LNCaP clone FGC (cell line): Measurements from ENCODE around the gene PHF13.
A peak's percentile ranks its signal among the peaks of the same experiment; 100 is the strongest.

Experiments used
- DNase-seq: peaks from one replicate; pipeline ENCODE4 v3.0.0-alpha.2; 2011; ENCODE audit warnings: low read depth
- H3K4me3 ChIP-seq: 2 replicates; pipeline ENCODE4 v1.5.1; 2011; ENCODE audit warnings: mild to moderate bottlenecking, low read depth, low read length, control low read depth
- CTCF ChIP-seq: IDR thresholded peaks from 2 replicates; pipeline ENCODE4 v1.5.1; 2012; ENCODE audit warnings: mild to moderate bottlenecking; ENCODE audit not compliant: control insufficient read depth, insufficient read depth; ENCODE audit errors: extremely low read depth

Gene PHF13

GRCh38 chr1:6624710-6625583, 11.4 kb downstream of the PHF13 start, which contains the start of gene THAP3:
THAP3 (plus strand) TSS chr1:6624868; CDS start chr1:6625219, 351 bp downstream.
- no peak for DNase-seq
- no peak for TF ChIP-seq CTCF

DNA sequence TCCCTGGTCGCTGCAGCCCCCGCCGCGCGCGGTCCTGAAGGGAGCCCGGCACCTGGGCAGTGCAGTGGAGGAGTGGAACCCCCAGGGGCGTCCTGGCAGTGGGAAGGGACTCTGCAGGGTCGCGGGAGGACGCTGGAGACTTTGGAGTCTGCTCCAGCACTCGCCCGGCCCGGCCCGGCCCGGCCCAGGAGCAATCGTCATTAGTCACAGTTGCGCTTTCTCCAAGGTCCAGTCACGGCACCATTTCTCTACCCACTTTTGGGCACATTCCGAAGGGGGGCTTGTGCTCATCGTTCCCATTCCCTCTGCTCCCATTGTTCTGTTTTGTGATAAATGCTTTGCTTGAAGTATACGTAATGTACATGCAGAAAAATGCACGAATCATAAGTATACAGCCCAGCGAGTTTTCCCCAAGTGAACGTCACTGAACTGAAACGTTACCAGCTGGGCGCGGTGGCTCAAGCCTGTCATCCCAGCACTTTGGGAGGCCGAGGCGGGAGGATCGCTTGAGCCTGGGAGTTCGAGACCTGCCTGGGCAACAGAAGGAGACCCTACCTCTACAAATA, 12.1 kb downstream of the PHF13 start:
- no peak for DNase-seq
- H3K4me3 ChIP-seq, result peak overlapping the region; percentile 78
- no peak for TF ChIP-seq CTCF

More at GRCh38 chr1:6624710-6625583, 11.4 kb downstream of the PHF13 start, which contains the start of gene THAP3:
- peak within 1 kb of the TSS; percentile 78 for H3K4me3 ChIP-seq

DNA sequence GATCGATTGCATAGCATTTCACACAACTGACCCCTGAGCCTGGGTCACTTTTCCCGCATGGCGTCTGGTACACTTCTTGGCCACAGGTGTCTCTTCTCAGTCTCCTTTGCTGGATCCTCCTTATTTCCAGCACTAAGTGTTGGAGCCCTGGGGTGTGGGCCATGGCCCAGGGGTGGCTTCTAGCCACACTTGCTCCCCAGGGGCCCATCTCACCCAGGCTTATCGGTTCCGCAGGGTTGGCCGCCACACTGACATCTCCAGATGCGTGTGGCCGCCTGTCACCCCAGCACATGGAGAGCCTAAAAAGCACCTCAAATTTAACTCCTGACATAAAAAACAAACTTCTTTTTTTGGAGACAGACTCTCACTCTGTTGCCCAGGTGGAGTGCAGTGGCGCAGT, 13.5 kb downstream of the PHF13 start:
- DNase-seq, result no peak
- TF ChIP-seq CTCF, result no peak
- no peak overlapping the region for H3K4me3 ChIP-seq

- TF ChIP-seq CTCF, result no peak
- DNase-seq, result no peak
- no peak overlapping the region for H3K4me3 ChIP-seq
Observed at GRCh38 chr1:6627841-6628545, 14.5 kb downstream of the PHF13 start.

- TF ChIP-seq CTCF, result no peak
- no peak overlapping the region for H3K4me3 ChIP-seq
- no peak for DNase-seq
Observed at GRCh38 chr1:6628971-6629479, 15.5 kb downstream of the PHF13 start.

DNA sequence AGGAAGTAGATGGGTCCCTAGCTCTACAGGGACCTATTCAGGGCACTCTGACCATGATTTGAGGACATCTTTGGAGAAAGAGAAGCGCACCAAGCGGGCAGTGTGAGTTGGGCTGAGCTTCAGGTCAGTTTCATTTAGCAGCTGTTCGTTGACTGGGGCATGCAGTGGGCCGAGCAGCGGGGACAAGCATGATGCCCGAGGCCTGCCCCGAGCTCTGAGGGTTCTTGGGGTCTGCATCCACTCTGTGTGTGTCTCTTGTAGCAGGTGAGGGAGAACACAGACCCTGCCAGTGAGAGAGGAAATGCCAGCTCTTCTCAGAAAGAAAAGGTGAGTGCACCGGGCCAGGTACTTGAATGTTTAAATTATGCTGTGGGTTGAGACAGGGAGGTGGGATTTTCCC, 16.5 kb downstream of the PHF13 start:
- no peak for DNase-seq
- no peak for TF ChIP-seq CTCF
- no peak overlapping the region for H3K4me3 ChIP-seq
